Upper lobe of left lung (tissue), 4 donors: Measurements from ENCODE around the gene CDC25A.
A peak's percentile ranks its signal among the peaks of the same experiment; 100 is the strongest.

Source experiments
- EP300 ChIP-seq, 4 donors: sonication (generic); formaldehyde crosslinking; IDR thresholded peaks; one replicate each; pipeline ENCODE4 v1.5.1; 2017; ENCODE audit warnings: antibody characterized with exemption in 4 of 4, control low read depth in 2 of 4
- POLR2A ChIP-seq, 4 donors: fragments of 450-650 bp; IDR thresholded peaks; one replicate each; pipeline ENCODE4 v1.5.1; 2016 to 2017; ENCODE audit warnings: antibody characterized with exemption in 4 of 4, mild to moderate bottlenecking in 2 of 4
- POLR2AphosphoS5 ChIP-seq, 2 donors: sonication (generic); formaldehyde crosslinking; IDR thresholded peaks; one replicate each; pipeline ENCODE4 v1.5.1; 2017; ENCODE audit warnings: antibody characterized with exemption in 2 of 2
- TF ChIP-seq, protein P1 (sequence below), 6 experiments: fragments of 450-650 bp in 4 of 6; fragments of 200-600 bp in 2 of 6; sonication (generic) in 2 of 6; IDR thresholded peaks; one replicate each; pipeline ENCODE4 v1.5.1; 2016 to 2019; ENCODE audit warnings: antibody characterized with exemption in 6 of 6

DNA sequence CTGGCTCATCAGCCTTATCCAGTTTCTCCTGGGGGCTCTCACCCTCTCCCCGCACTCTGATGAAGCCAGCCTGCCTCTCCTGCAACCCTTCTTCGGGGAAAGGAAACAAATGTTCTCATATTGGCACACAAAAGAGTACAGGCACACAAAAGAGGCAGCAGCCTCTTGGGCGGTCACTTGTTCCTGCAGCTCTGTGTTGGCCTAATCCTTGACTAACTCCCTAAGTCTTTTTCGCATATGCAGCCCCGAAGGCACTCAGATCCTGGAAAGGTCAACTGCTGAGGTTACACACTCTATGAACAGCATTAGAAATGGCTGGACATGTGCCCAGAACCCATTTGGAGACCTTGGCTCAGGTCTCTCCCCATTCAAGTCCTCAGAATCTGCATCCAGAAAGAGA, 27.7 kb upstream of the CDC25A start:
- TF ChIP-seq, protein P1, sequence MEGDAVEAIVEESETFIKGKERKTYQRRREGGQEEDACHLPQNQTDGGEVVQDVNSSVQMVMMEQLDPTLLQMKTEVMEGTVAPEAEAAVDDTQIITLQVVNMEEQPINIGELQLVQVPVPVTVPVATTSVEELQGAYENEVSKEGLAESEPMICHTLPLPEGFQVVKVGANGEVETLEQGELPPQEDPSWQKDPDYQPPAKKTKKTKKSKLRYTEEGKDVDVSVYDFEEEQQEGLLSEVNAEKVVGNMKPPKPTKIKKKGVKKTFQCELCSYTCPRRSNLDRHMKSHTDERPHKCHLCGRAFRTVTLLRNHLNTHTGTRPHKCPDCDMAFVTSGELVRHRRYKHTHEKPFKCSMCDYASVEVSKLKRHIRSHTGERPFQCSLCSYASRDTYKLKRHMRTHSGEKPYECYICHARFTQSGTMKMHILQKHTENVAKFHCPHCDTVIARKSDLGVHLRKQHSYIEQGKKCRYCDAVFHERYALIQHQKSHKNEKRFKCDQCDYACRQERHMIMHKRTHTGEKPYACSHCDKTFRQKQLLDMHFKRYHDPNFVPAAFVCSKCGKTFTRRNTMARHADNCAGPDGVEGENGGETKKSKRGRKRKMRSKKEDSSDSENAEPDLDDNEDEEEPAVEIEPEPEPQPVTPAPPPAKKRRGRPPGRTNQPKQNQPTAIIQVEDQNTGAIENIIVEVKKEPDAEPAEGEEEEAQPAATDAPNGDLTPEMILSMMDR (IDR thresholded peaks at IDR 0.05) = no peak
- no peak for TF ChIP-seq EP300 (IDR thresholded peaks at IDR 0.05)
- TF ChIP-seq POLR2AphosphoS5 (IDR thresholded peaks at IDR 0.05) = peak in 1 of 2 donors; percentile 46
- TF ChIP-seq POLR2A (IDR thresholded peaks at IDR 0.05) = no peak
